ENCODE data around the gene TAP2.
A peak's percentile ranks its signal among the peaks of the same experiment; 100 is the strongest.

TAP2 gene

DNA sequence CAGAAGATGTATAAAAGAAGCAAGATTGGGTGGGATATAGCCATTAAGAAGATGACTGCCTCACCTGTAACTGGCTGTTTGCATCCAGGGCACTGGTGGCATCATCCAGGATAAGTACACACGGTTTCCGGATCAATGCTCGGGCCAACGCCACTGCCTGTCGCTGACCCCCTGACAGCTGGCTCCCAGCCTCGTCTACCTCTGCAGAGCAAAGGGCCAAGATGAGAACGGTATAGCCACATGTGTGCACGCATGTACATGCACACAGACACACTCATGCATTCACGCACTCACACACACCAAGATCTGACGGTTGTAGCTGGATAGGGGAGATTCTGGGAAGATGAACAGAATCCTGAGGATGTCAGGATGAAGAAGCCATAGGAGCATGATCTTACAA lies 8.5 kb upstream of the TAP2 start:
- no peak overlapping the region for H3K4me3 ChIP-seq (replicated peaks; ENCODE audit: low read depth, low read length)
- TF ChIP-seq CTCF (IDR thresholded peaks at IDR 0.05; ENCODE audit: low read depth, low read length, missing control alignments), result no peak

GRCh38 chr6:32845384-32845884 lies 6.9 kb upstream of the TAP2 start:
- no peak for DNase-seq (ENCODE audit: extremely low read depth, low read depth)
- no peak overlapping the region for H3K4me3 ChIP-seq (replicated peaks; ENCODE audit: low read depth, low read length)
- no peak for TF ChIP-seq CTCF (IDR thresholded peaks at IDR 0.05; ENCODE audit: low read depth, low read length, missing control alignments)

More for the DNA sequence above, 8.5 kb upstream of the TAP2 start:
- DNase-seq (ENCODE audit: extremely low read depth, low read depth), result no peak

GRCh38 chr6:32844839-32845383 lies 6.4 kb upstream of the TAP2 start:
- peak overlapping the region; percentile 59 for H3K4me3 ChIP-seq (replicated peaks; ENCODE audit: low read depth, low read length)
- no peak for TF ChIP-seq CTCF (IDR thresholded peaks at IDR 0.05; ENCODE audit: low read depth, low read length, missing control alignments)
- DNase-seq (ENCODE audit: extremely low read depth, low read depth), result no peak

DNA sequence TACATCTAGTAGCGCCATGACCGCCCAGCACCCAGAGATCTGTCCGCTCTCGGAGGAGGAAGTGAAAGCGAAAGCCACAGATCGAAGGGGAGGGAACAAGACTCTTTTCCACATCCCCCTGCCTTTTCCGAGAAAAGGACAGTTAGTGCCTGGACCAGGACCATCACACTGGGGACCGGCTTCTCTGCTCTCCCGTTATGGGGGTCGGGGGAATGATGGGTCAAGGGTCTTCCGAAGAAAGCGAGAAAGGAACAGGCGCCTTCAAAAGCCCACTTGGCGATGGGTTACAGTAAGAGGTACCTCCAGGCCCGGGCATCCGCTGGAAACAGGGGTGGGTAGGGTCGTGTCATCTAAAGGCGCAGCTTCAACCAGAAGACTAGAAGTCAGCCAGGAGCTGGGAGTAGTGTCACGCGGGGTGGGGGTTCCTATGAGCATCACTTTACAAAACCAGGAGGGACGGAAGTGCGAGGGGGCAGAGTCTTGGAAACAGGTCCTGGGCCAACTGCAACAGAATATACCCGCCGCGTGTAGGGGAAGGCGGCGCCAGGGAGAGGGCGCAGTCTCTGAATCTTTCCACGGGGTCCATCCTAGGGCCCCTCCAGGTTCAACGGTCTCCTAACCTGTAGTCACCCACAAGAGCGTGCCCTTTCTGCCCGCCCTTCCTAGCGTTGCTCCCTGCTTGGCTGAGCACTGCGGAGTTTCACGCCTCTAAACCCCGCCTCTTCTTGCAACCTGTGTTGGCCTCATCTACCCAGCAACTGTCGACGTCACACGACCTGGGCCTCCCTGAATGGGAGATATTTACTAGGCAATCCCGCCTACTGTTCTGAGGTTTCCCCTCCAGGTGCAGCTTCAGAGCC lies 5.7 kb upstream of the TAP2 start, which contains the start of gene PSMB8:
TSS of gene PSMB8 (minus strand) at position 69 of the 860 bp plus-strand sequence. CDS start at position 18, 51 bp downstream.
- peak; percentile 77 for DNase-seq (ENCODE audit: extremely low read depth, low read depth)
- no peak for TF ChIP-seq CTCF (IDR thresholded peaks at IDR 0.05; ENCODE audit: low read depth, low read length, missing control alignments)
- peak within 1 kb of the TSS; percentile 59 for H3K4me3 ChIP-seq (replicated peaks; ENCODE audit: low read depth, low read length)

- TF ChIP-seq CTCF (IDR thresholded peaks at IDR 0.05; ENCODE audit: low read depth, low read length, missing control alignments), result no peak
- no peak for DNase-seq (ENCODE audit: extremely low read depth, low read depth)
Observed at GRCh38 chr6:32843331-32843978, 4.9 kb upstream of the TAP2 start.

DNA sequence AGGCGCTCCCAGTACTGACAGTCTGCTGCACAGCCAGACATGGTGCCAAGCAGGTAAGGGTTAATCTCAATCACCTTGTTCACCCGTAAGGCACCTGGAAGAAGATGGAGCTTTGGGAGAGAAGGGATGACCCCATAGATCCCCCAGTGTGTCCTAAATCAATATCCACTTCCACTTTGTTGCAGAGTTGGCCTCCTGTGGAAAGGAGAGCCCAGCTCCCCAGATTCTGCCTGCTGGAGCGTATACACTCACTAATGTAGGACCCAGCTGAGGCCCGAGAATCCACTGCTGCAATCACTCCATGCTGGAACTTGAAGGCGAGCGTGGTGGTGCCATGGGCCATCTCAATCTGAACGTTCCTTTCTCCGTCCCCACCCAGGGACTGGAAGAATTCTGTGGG lies 4.2 kb upstream of the TAP2 start:
- H3K4me3 ChIP-seq (replicated peaks; ENCODE audit: low read depth, low read length), result no peak overlapping the region
- no peak for DNase-seq (ENCODE audit: extremely low read depth, low read depth)
- TF ChIP-seq CTCF (IDR thresholded peaks at IDR 0.05; ENCODE audit: low read depth, low read length, missing control alignments), result no peak

More at GRCh38 chr6:32843331-32843978, 4.9 kb upstream of the TAP2 start:
- H3K4me3 ChIP-seq (replicated peaks; ENCODE audit: low read depth, low read length), result peak overlapping the region; percentile 59

Data from HFF-Myc (cell line).